Measurements from ENCODE around the gene HS2ST1. TPM values are rescaled to one million over a fixed set of nuclear protein-coding genes. Genes with fewer than 3 reads are reported as not detected.
"Not testable (repeated sequence)": the region's sequence is repeated elsewhere in the genome, so short reads cannot be mapped to it uniquely, and the experiment has no call there.

HS2ST1 gene
- polyA plus RNA-seq, 12 donors, result 18.3 to 32.6 (median 23.4) TPM; not detected in 1

DNA sequence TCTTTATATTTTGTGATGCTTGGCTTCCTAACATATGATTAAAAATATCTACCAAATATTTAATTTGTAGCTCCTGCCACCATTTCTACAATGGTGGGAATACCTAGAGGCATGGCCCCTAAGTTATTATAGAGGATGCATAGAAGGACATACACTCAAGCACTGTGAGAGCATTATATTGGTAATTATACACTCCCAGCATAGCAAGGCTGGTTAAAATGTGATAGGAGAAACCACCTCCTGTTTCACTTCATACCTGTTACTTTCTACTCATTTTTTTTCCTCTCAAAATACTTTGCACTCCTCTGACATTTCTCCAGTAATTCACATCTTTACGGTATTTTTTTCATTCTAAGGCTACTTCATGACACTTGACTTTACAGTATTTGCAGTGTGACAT lies 92.9 kb downstream of the HS2ST1 start:
- no peak for DNase-seq

DNA sequence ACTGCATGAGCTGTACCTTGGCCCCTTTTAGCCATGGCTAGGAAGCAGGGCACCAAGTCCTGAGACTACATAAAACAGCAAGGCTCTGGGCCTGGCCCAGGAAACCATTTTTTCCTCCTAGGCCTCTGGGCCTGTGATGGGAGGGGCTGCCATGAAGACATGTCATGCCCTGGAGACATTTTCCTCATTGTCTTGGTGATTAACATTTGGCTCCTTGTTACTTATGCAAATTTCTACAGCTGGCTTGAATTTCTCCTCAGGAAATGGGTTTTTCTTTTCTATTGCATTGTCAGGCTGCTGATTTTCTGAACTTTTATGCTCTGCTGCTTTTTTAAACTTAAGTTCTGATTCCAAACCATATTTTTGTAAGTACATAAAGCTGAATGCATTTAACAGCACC lies 99.0 kb downstream of the HS2ST1 start:
- not testable (repeated sequence) for DNase-seq

GRCh38 chr1:87017998-87018672 lies 103.7 kb downstream of the HS2ST1 start:
- DNase-seq, result no peak

DNA sequence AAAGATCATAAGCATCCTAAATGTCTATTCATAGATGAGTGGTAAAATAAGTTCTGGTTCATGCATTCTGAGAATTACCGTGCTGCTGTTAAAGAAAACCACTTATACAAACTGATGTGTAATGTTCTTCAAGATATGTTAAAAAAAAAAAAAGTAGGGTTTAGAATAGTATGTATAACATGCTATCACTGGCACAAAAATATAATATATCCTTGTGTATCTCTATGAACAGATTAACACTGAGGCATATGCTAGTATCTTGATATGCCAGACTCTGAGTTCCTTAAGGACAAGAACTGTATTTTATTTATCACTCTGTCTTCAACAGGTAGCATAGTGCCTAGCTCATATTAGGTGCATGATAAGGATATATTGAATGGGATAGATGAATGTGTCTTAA lies 108.9 kb downstream of the HS2ST1 start:
- no peak for DNase-seq

DNA sequence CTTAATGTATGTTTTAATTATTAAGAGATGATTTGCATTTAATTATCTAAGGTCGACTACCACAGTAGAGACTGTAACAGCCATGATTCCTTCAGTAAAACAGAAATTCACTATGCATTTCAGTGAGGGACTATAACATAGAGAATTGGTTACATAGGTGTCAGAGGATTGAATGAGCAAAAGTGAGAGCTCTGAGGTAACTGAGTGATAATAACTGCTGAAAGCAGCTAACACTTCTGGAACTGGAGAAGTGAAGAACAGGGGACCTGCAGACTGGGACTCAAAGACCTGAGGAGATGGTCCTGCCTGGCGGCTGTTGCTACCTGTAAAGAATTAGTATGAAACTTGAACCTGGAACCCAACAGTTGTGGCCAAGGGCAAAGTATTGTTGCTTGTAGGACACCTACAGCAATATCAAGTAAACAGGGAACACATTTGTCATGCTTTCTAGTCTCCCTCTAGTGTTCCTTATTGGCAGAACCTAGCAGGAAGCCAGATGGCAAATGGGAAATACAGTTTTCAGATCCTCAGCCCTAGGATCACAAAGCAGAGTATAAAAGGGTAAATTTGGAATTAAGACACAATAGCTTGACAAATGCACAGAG lies 110.6 kb downstream of the HS2ST1 start:
- DNase-seq, result peak; percentile 23

- not testable (repeated sequence) for DNase-seq
These were observed 113.1 kb downstream of the HS2ST1 start for GRCh38 chr1:87027561-87027960.

GRCh38 chr1:87028576-87028975 lies 114.1 kb downstream of the HS2ST1 start:
- DNase-seq, result no peak

GRCh38 chr1:87030740-87031690 lies 116.6 kb downstream of the HS2ST1 start:
- no peak for DNase-seq

- DNase-seq, result no peak
These were observed 119.9 kb downstream of the HS2ST1 start for GRCh38 chr1:87034351-87034750.

- DNase-seq, result no peak
These were observed 124.7 kb downstream of the HS2ST1 start for GRCh38 chr1:87039096-87039495.

DNA sequence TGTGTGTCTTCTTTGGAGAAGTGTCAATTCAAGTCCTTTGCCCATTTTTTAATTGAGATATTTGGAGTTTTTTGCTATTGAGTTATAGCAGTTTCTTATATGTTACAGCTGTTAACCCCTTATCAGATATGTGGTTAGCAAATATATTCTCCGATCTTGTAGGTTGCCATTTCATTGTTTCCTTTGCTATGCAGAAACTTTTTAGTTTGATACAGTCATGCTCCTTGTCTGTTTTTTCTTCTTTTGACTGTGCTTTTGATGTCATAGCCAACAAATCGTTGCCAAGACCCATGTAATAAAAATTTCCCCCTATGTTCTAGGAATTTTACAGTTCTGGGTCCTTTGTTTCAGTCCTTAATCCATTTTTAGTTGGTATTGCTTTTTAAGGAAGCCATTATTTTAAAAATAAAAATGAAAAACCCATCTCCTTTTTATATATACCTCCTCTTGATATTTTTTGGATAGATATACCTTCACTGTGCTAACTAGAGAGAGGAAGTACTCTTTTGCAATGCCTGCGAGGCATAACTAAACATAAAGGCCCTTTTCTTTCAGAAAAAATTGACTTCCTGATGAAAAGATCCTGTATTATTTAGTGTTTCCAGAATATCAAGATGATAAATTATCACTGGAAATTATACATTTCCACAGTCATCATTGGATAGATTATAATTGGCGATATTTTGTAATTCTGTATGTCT lies 127.8 kb downstream of the HS2ST1 start:
- no peak for DNase-seq

GRCh38 chr1:87044424-87044823 lies 130.0 kb downstream of the HS2ST1 start:
- DNase-seq, result no peak

- no peak for DNase-seq
These were observed 130.4 kb downstream of the HS2ST1 start for GRCh38 chr1:87044840-87045239.

DNA sequence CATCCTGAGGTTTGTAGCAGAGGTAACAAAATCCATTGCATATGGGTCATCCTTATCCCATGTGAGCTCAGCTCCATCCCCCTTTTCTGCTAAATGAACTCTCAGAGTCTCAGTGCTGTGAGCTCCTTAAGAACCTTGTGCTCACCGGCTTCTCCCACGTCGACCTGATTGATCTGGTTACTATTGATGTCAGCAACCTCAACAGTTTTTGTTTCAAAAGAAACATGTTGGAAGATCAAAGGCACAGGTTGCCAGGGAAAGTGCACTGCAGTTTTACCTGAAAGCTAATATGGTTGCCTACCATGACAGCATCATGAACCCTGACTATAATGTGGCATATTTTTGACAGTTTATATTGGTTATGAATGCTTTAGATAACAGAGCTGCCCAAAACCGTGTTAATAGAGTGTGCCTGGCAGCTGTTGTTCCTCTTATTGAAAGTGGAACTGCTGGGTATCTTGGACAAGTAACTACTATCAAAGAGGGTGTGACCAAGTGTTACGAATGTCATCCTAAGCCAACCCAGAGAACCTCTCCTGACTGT lies 131.4 kb downstream of the HS2ST1 start:
- DNase-seq, result no peak

GRCh38 chr1:87046951-87047350 lies 132.5 kb downstream of the HS2ST1 start:
- no peak for DNase-seq

- no peak for DNase-seq
These were observed 133.8 kb downstream of the HS2ST1 start for GRCh38 chr1:87048237-87048636.

DNA sequence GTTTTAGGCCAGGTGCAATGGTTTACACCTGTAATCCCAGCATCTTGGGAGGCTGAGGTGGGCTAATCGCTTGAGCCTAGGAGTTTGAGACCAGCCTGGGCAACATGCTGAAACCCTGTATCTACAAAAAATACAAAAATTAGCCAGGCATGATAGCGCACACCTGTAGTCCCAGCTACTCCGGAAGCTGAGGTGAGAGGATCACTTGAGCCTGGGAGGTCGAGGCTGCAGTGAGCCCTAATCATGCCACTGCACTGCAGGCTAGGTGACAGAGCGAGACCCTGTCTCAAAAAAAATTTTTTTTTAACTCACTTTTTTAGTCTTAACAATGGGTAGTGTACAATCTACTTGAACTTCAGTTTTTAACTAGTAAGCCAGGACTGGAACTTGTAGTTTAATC lies 137.5 kb downstream of the HS2ST1 start:
- no peak for DNase-seq

DNA sequence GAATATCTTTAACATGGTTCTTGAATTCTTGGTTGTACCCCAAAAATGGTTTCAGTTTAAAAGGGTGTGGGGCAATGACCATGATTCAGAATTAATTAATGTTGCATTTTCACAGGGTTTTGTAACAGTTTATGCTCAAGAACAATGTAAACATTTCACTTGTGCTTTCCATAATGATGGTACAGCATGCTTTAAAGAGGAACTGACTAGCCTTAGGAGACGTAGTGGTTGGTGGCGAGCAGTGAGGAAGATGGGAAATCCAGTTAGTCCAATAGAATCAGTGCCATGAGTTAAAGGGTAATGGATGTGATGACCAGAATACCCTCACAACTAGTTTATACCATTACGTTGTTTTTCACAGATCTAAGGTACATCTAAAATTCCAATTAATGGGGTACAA lies 138.0 kb downstream of the HS2ST1 start:
- no peak for DNase-seq

DNA sequence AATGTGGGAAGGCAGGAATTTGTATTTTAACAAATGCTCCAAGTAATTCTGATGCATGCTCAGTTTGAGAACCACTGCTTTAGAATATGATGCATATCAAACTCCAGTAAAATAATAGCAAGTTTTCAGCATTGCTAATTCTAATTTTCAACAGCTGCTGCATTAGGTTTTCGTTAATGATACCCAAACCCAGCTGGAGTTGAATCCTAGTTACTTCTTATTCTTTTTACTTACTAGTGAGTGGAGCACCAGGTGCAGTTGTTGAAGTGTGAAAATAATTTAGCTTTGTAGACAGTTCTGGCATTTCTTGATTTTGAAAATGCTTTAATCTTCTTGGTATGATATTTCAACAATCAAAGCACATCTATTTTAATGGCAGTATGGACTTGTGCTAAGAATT lies 138.5 kb downstream of the HS2ST1 start:
- no peak for DNase-seq

DNA sequence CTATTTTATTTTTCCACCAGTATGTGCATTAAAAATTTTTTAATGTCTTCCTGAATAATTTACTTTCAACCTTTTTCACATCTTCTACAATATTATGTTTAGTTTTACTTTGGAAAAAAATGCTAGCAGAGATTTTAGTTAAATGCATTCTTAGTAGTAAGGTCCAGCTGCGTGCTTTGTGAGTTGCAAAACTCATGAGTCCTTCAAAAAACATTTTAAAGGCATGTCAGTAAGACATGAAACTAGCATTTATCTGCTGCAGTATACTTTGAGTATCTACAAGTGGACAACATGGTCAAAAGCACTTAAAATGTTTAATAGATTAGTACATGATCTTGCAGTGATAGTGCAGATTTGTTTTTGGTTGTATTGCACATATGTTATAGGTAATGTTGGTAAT lies 139.0 kb downstream of the HS2ST1 start:
- DNase-seq, result no peak

- DNase-seq, result no peak
These were observed 142.5 kb downstream of the HS2ST1 start for GRCh38 chr1:87056974-87057373.

DNA sequence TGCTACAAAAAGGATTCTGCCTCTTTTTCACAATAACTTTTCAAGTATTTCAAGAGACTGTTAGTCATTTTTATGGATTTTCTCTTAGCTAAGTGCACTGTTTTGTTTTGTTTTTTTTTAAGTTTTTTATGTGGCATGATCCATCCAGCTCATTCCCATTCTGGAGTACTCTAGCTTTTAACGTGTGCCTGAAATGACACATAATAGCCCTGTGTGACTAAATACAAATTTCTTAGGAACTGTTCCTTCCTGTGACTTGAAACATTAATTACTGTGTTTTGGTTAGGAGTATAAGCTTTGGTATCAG lies 143.9 kb downstream of the HS2ST1 start:
- no peak for DNase-seq

Measured in muscle of arm (tissue), 12 donors.